ENCODE data around the gene TRMT1.
A peak's percentile ranks its signal among the peaks of the same experiment; 100 is the strongest.

Gene TRMT1

DNA sequence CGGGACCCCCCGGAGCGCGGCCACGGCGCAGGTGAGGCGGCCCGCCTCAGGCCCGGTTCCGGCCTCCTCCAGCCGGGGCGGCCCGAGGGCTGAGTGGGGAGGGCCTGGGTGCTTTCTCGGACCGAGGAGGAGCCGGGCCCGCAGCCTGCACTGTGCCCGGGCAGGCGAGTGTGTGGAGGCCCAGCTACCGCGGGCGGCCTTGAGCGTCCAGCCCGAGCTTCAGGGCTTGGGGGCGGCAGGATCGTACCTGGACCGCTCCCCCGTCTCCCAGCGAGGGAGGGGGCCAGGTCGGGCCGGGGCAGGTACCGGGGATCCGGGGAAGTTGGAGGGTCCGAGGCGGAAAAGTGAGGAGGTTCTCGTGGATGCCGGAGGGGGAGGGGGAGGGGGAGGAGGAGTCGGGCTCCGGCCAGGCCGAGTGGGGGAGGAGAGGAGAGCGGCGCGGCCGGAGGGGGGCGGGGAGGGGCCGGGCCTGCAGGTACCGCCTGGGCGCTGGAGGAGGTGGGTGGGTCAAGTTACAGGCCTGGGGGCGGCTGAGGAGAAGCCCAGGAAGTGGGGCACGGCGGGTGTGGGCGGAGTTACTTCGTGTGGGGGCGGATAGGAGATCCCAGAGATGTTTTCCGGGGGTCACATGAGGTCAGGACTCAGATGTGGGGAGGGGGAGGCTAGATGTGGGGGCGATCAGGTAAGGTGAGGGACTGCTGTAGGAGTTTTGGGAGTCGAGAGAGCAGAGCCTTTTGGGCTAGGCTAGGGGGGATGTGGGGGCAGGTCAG, 2.1 kb upstream of the TRMT1 start:
- Histone ChIP-seq H3K4ac (ENCODE audit: low read depth, low read length) (peak overlapping the region; percentile 100), H3K79me1 (ENCODE audit: low read length) (peaks cover 25% of the 10 kb centered on the region), H2BK15ac (replicated peaks; ENCODE audit: low read depth) (no peak overlapping the region), H3K9ac (ENCODE audit: low read length) (peak overlapping the region; percentile 99), H3K27ac (ENCODE audit: low read depth, low read length) (peak overlapping the region; percentile 98), H3K23ac (ENCODE audit: low read length) (no peak overlapping the region), H3K56ac (ENCODE audit: low read length) (peak overlapping the region; percentile 99), H3K18ac (ENCODE audit: low read length) (peak overlapping the region; percentile 99), H2AK5ac (ENCODE audit: low read length) (no peak overlapping the region), H4K5ac (ENCODE audit: low read length) (no peak overlapping the region), H3K27me3 (ENCODE audit: insufficient read depth, low read length, poor library complexity) (no peaks in the 10 kb centered on the region), H3K36me3 (ENCODE audit: control insufficient read depth, insufficient read depth, low read length) (peaks cover 6% of the 10 kb centered on the region), H3K4me1 (ENCODE audit: control insufficient read depth, low read depth, low read length) (peaks cover 13% of the 10 kb centered on the region), H2BK5ac (ENCODE audit: low read length) (peak overlapping the region; percentile 97), H4K8ac (ENCODE audit: low read depth, low read length) (peak overlapping the region; percentile 97), H2BK120ac (ENCODE audit: low read depth, low read length) (peak overlapping the region; percentile 98), H3K79me2 (ENCODE audit: control insufficient read depth, insufficient read depth, low read length) (peaks cover 65% of the 10 kb centered on the region), H3K4me3 (ENCODE audit: low read length) (peak overlapping the region; percentile 95), H3K4me2 (ENCODE audit: low read length) (peak overlapping the region; percentile 69)
- peak; percentile 94 for DNase-seq
- no CpG with 5 or more reads among the region's 57 CpGs for WGBS (ENCODE audit: extremely low coverage, insufficient coverage, low lambda C conversion rate)

DNA sequence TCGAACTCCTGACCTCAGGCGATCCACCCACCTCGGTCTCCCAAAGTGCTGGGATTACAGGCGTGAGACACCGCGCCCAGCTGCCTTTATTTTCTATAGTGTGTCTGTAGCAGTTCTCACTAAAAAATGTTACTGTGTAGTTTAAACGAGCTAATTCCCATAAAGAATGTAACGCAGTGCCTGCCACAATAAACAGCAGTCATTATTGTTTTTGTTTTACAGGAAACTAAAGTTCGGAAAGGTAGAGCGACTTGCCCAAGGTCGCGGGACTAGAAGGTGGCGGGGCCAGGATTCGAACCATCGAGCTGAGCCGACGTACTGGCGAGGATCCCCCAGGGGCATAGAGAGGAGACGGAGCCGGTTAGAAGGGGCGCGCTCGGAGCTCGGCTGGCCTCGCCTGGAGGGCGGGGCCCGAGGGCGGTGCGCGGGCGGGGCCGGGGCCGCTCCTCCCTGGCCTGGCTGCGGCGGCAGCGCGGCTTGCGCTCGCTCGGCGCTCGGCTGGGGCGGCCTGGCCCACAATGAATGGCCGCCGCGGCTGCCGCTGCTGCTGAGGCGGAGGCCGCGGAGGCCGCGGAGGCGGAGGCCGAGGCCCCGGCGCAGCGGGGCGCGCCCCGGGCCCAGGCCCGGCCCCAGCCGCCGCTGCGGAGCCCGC, 1.4 kb upstream of the TRMT1 start, which contains the start of gene NACC1:
Gene NACC1 (plus strand): TSS at position 493 of the 652 bp plus-strand sequence. CDS start 16,944 bp downstream, outside the sequence.
- peak; percentile 95 for DNase-seq
- peak within 1 kb of the TSS; percentile 99 for H3K18ac ChIP-seq (ENCODE audit: low read length)
- H4K8ac ChIP-seq (ENCODE audit: low read depth, low read length) = peak within 1 kb of the TSS; percentile 97
- H3K79me2 ChIP-seq (ENCODE audit: control insufficient read depth, insufficient read depth, low read length) = peaks cover 58% of the 10 kb centered on the region
- WGBS (ENCODE audit: extremely low coverage, insufficient coverage, low lambda C conversion rate) = no CpG with 5 or more reads among the region's 65 CpGs
- peak within 1 kb of the TSS; percentile 98 for H2BK120ac ChIP-seq (ENCODE audit: low read depth, low read length)
- H3K79me1 ChIP-seq (ENCODE audit: low read length) = peaks cover 20% of the 10 kb centered on the region
- peak within 1 kb of the TSS; percentile 95 for H3K4me3 ChIP-seq (ENCODE audit: low read length)
- peaks cover 13% of the 10 kb centered on the region for H3K4me1 ChIP-seq (ENCODE audit: control insufficient read depth, low read depth, low read length)
- no peak within 1 kb of the TSS for H3K23ac ChIP-seq (ENCODE audit: low read length)
- H2BK15ac ChIP-seq (replicated peaks; ENCODE audit: low read depth) = no peak within 1 kb of the TSS
- H3K27ac ChIP-seq (ENCODE audit: low read depth, low read length) = peak within 1 kb of the TSS; percentile 98
- peak within 1 kb of the TSS; percentile 97 for H2BK5ac ChIP-seq (ENCODE audit: low read length)
- H2AK5ac ChIP-seq (ENCODE audit: low read length) = peak within 1 kb of the TSS; percentile 62
- H3K56ac ChIP-seq (ENCODE audit: low read length) = peak within 1 kb of the TSS; percentile 99
- H3K9ac ChIP-seq (ENCODE audit: low read length) = peak within 1 kb of the TSS; percentile 99
- H3K4me2 ChIP-seq (ENCODE audit: low read length) = peak within 1 kb of the TSS; percentile 69
- peak within 1 kb of the TSS; percentile 100 for H3K4ac ChIP-seq (ENCODE audit: low read depth, low read length)
- peak within 1 kb of the TSS; percentile 77 for H4K5ac ChIP-seq (ENCODE audit: low read length)
- no peaks in the 10 kb centered on the region for H3K27me3 ChIP-seq (ENCODE audit: insufficient read depth, low read length, poor library complexity)
- H3K36me3 ChIP-seq (ENCODE audit: control insufficient read depth, insufficient read depth, low read length) = peaks cover 6% of the 10 kb centered on the region

DNA sequence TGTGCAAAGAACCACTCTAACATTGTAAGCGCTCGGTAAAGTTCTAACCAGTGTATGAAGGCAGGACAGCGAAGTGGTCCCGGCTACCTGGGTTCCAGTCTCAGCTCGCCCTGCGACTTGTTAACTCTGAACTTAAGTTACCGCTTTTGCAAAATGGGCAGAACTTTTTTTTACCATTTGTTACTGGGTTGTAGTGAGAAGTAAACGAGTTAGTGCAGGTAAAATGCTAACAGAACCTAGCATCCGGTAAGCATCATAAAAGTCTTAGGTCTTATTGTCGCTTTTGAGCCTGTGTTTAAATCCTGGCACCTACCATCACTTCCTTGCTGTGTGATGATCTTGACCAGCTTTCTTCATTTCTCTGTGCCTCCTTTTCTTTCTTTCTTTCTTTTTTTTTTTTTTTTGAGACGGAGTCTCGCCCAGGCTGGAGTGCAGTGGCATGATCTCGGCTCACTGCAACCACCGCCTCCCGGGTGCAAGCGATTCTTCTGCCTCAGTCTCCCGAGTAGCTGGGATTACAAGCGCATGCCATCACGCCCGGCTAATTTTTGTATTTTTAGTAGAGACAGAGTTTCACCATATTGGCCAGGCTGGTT, 734 bp upstream of the TRMT1 start:
- H4K8ac ChIP-seq (ENCODE audit: low read depth, low read length) = no peak overlapping the region
- no peak overlapping the region for H3K4ac ChIP-seq (ENCODE audit: low read depth, low read length)
- peaks cover 13% of the 10 kb centered on the region for H3K4me1 ChIP-seq (ENCODE audit: control insufficient read depth, low read depth, low read length)
- H3K18ac ChIP-seq (ENCODE audit: low read length) = no peak overlapping the region
- no peak overlapping the region for H3K4me3 ChIP-seq (ENCODE audit: low read length)
- no peak for DNase-seq
- H3K79me1 ChIP-seq (ENCODE audit: low read length) = peaks cover 25% of the 10 kb centered on the region
- H3K4me2 ChIP-seq (ENCODE audit: low read length) = peak overlapping the region; percentile 42
- H3K23ac ChIP-seq (ENCODE audit: low read length) = no peak overlapping the region
- no peak overlapping the region for H3K27ac ChIP-seq (ENCODE audit: low read depth, low read length)
- no peak overlapping the region for H2BK15ac ChIP-seq (replicated peaks; ENCODE audit: low read depth)
- H2BK120ac ChIP-seq (ENCODE audit: low read depth, low read length) = no peak overlapping the region
- peaks cover 12% of the 10 kb centered on the region for H3K36me3 ChIP-seq (ENCODE audit: control insufficient read depth, insufficient read depth, low read length)
- peak overlapping the region; percentile 62 for H2AK5ac ChIP-seq (ENCODE audit: low read length)
- WGBS (ENCODE audit: extremely low coverage, insufficient coverage, low lambda C conversion rate) = no CpG with 5 or more reads among the region's 20 CpGs
- H4K5ac ChIP-seq (ENCODE audit: low read length) = peak overlapping the region; percentile 77
- peaks cover 52% of the 10 kb centered on the region for H3K79me2 ChIP-seq (ENCODE audit: control insufficient read depth, insufficient read depth, low read length)
- H3K56ac ChIP-seq (ENCODE audit: low read length) = peak overlapping the region; percentile 83
- no peaks in the 10 kb centered on the region for H3K27me3 ChIP-seq (ENCODE audit: insufficient read depth, low read length, poor library complexity)
- peak overlapping the region; percentile 58 for H3K9ac ChIP-seq (ENCODE audit: low read length)
- H2BK5ac ChIP-seq (ENCODE audit: low read length) = no peak overlapping the region

DNA sequence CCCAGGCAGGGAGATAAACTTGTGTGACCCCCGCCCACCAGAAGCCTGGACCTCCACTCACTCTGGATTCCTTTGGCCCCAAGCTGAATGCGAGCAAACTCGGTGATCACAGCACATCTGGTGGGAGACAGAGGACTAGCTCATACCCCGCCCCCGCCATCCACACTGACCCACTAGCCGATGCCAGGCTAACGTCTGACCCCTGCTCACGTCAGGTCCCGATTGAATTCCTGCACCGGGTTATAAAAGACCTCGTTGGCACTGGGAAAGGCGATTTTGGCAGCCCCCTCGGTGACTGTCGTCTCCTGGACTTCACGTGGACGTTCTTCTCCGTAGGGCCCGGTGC, 631 bp downstream of the TRMT1 start:
- H3K4ac ChIP-seq (ENCODE audit: low read depth, low read length) = no peak overlapping the region
- H2BK15ac ChIP-seq (replicated peaks; ENCODE audit: low read depth) = no peak overlapping the region
- H3K9ac ChIP-seq (ENCODE audit: low read length) = peak overlapping the region; percentile 86
- peak overlapping the region; percentile 88 for H3K4me3 ChIP-seq (ENCODE audit: low read length)
- peaks cover 38% of the 10 kb centered on the region for H3K79me2 ChIP-seq (ENCODE audit: control insufficient read depth, insufficient read depth, low read length)
- H3K27ac ChIP-seq (ENCODE audit: low read depth, low read length) = peak overlapping the region; percentile 51
- H4K5ac ChIP-seq (ENCODE audit: low read length) = no peak overlapping the region
- no CpG with 5 or more reads among the region's 18 CpGs for WGBS (ENCODE audit: extremely low coverage, insufficient coverage, low lambda C conversion rate)
- no peak overlapping the region for H2BK120ac ChIP-seq (ENCODE audit: low read depth, low read length)
- peaks cover 9% of the 10 kb centered on the region for H3K36me3 ChIP-seq (ENCODE audit: control insufficient read depth, insufficient read depth, low read length)
- no peak overlapping the region for H3K18ac ChIP-seq (ENCODE audit: low read length)
- no peaks in the 10 kb centered on the region for H3K27me3 ChIP-seq (ENCODE audit: insufficient read depth, low read length, poor library complexity)
- H2AK5ac ChIP-seq (ENCODE audit: low read length) = no peak overlapping the region
- peak overlapping the region; percentile 86 for H3K4me2 ChIP-seq (ENCODE audit: low read length)
- no peak overlapping the region for H3K23ac ChIP-seq (ENCODE audit: low read length)
- peaks cover 13% of the 10 kb centered on the region for H3K4me1 ChIP-seq (ENCODE audit: control insufficient read depth, low read depth, low read length)
- peak overlapping the region; percentile 95 for H3K56ac ChIP-seq (ENCODE audit: low read length)
- no peak overlapping the region for H2BK5ac ChIP-seq (ENCODE audit: low read length)
- peak overlapping the region; percentile 5 for H4K8ac ChIP-seq (ENCODE audit: low read depth, low read length)
- peaks cover 17% of the 10 kb centered on the region for H3K79me1 ChIP-seq (ENCODE audit: low read length)
- no peak for DNase-seq

DNA sequence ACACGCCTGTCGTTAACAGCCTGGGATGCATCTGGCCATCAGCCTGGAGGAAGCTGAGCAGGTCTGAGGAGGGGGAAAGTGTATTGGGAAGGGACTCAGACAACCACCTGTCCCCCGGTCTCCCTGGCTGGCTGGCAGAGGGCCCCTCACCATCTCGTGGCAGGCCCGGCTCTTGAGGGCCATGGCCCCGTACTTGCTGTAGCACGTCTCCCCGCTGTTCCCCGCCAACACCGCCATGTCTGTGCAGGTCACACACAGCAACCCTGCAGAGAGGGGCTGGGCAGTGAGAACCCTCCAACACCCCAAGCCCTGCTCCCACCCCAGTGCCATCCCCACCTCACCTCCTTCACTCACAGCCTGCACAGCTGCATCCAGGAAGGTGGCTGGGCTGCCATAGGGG, 4.0 kb downstream of the TRMT1 start:
- Histone ChIP-seq H2BK5ac (ENCODE audit: low read length) (no peak overlapping the region), H3K4ac (ENCODE audit: low read depth, low read length) (no peak overlapping the region), H4K8ac (ENCODE audit: low read depth, low read length) (no peak overlapping the region), H3K79me1 (ENCODE audit: low read length) (peaks cover 12% of the 10 kb centered on the region), H4K5ac (ENCODE audit: low read length) (no peak overlapping the region), H2BK15ac (replicated peaks; ENCODE audit: low read depth) (no peak overlapping the region), H3K4me2 (ENCODE audit: low read length) (no peak overlapping the region), H2AK5ac (ENCODE audit: low read length) (no peak overlapping the region), H3K18ac (ENCODE audit: low read length) (no peak overlapping the region), H3K56ac (ENCODE audit: low read length) (no peak overlapping the region), H3K4me3 (ENCODE audit: low read length) (no peak overlapping the region), H2BK120ac (ENCODE audit: low read depth, low read length) (no peak overlapping the region), H3K9ac (ENCODE audit: low read length) (no peak overlapping the region), H3K27ac (ENCODE audit: low read depth, low read length) (no peak overlapping the region), H3K23ac (ENCODE audit: low read length) (no peak overlapping the region), H3K27me3 (ENCODE audit: insufficient read depth, low read length, poor library complexity) (no peaks in the 10 kb centered on the region), H3K79me2 (ENCODE audit: control insufficient read depth, insufficient read depth, low read length) (peaks cover 14% of the 10 kb centered on the region), H3K4me1 (ENCODE audit: control insufficient read depth, low read depth, low read length) (no peaks in the 10 kb centered on the region), H3K36me3 (ENCODE audit: control insufficient read depth, insufficient read depth, low read length) (peaks cover 12% of the 10 kb centered on the region)
- no peak for DNase-seq
- no CpG with 5 or more reads among the region's 10 CpGs for WGBS (ENCODE audit: extremely low coverage, insufficient coverage, low lambda C conversion rate)

Data from mesendoderm (in vitro differentiated cells).